HUES48 (cell line): ENCODE data around the gene ZNF677.
"Not testable (repeated sequence)": the region's sequence is repeated elsewhere in the genome, so short reads cannot be mapped to it uniquely, and the experiment has no call there.

ENCODE experiments used
- H3K27ac ChIP-seq: one replicate; pipeline ENCODE4 v1.7.0; 2013; ENCODE audit warnings: low read depth, low read length, inconsistent platforms
- H3K27me3 ChIP-seq: 2 replicates; pipeline ENCODE4 v1.6.1; 2013; ENCODE audit warnings: mild to moderate bottlenecking, low read length; ENCODE audit not compliant: control insufficient read depth, insufficient read depth
- H3K36me3 ChIP-seq: 2 replicates; pipeline ENCODE4 v1.6.1; 2013; ENCODE audit warnings: low read length; ENCODE audit not compliant: control insufficient read depth, insufficient read depth
- H3K4me1 ChIP-seq: 2 replicates; pipeline ENCODE4 v1.6.1; 2013; ENCODE audit warnings: mild to moderate bottlenecking, low read length; ENCODE audit not compliant: control insufficient read depth, insufficient read depth
- H3K4me3 ChIP-seq: 2 replicates; pipeline ENCODE4 v1.5.1; 2013; ENCODE audit warnings: mild to moderate bottlenecking, low read depth, low read length
- H3K9ac ChIP-seq: 2 replicates; pipeline ENCODE4 v1.6.1; 2013; ENCODE audit warnings: mild to moderate bottlenecking, low read depth, low read length, moderate library complexity
- H3K9me3 ChIP-seq: 2 replicates; pipeline ENCODE4 v1.6.1; 2013; ENCODE audit warnings: low read length; ENCODE audit not compliant: control insufficient read depth, insufficient read depth

Gene ZNF677

GRCh38 chr19:53192771-53193534, 61.7 kb downstream of the ZNF677 start, which contains the start of gene ZNF665:
Gene ZNF665 (minus strand): TSS chr19:53193358. CDS start chr19:53182898, 10,460 bp downstream.
- no peaks in the 10 kb centered on the region; the same call in 1 of the 2 replicates for H3K36me3 ChIP-seq
- H3K27me3 ChIP-seq: peaks cover 8% of the 10 kb centered on the region; the same call in 1 of the 2 replicates
- peaks cover 3% of the 10 kb centered on the region; the same call in 1 of the 2 replicates for H3K4me1 ChIP-seq
- peak within 1 kb of the TSS; percentile 99 for H3K4me3 ChIP-seq
- no peaks in the 10 kb centered on the region for H3K9me3 ChIP-seq
- no peak within 1 kb of the TSS for H3K27ac ChIP-seq
- peak within 1 kb of the TSS; percentile 78 for H3K9ac ChIP-seq

GRCh38 chr19:53190253-53190652, 64.4 kb downstream of the ZNF677 start:
- Histone ChIP-seq H3K4me1 (no peaks in the 10 kb centered on the region), H3K4me3 (no peak overlapping the region), H3K27me3 (0 out of 2 replicates have a peak, but pooled peaks cover 3% of the 10 kb centered on the region), H3K36me3 (no peaks in the 10 kb centered on the region; the same call in 1 of the 2 replicates), H3K27ac (no peak overlapping the region), H3K9ac (no peak overlapping the region), H3K9me3 (no peaks in the 10 kb centered on the region)

- H3K9ac ChIP-seq, H3K27me3 ChIP-seq, H3K27ac ChIP-seq: not testable (repeated sequence)
Observed at GRCh38 chr19:53189691-53190198, 64.9 kb downstream of the ZNF677 start.

More at GRCh38 chr19:53189691-53190198, 64.9 kb downstream of the ZNF677 start:
- not testable (repeated sequence) for H3K9me3 ChIP-seq, H3K4me3 ChIP-seq, H3K36me3 ChIP-seq, H3K4me1 ChIP-seq
